HG03460 (cell line): ENCODE measurements around the gene GPX4.

Experiments
- ATAC-seq: cut with Tn5 transposase; IDR thresholded peaks from one replicate; pipeline ENCODE4 v1.9.1; 2021; ENCODE audit not compliant: unreplicated experiment

Gene GPX4

GRCh38 chr19:1147934-1148549, 44.2 kb downstream of the GPX4 start:
- no peak for ATAC-seq

- ATAC-seq = no peak
Measured at GRCh38 chr19:1149259-1150045, 45.7 kb downstream of the GPX4 start.

- no peak for ATAC-seq
Measured at GRCh38 chr19:1150333-1151036, 46.7 kb downstream of the GPX4 start.

GRCh38 chr19:1151037-1151724, 47.4 kb downstream of the GPX4 start:
- ATAC-seq = no peak

GRCh38 chr19:1151917-1152587, 48.3 kb downstream of the GPX4 start:
- no peak for ATAC-seq

- no peak for ATAC-seq
Measured at GRCh38 chr19:1153891-1154730, 50.3 kb downstream of the GPX4 start.

GRCh38 chr19:1154731-1155351, 51.0 kb downstream of the GPX4 start:
- ATAC-seq = no peak

- no peak for ATAC-seq
Measured at GRCh38 chr19:1155352-1156304, 51.8 kb downstream of the GPX4 start.
